GM10248 (cell line): ENCODE results near the gene PNLIPRP3.

Source experiments
- CTCF ChIA-PET: fragments of 300-600 bp; sonication (Branson Sonifier 250); formaldehyde crosslinking; extraction: SDS; loops from one replicate; lab custom pipeline; 2021; ENCODE audit warnings: antibody characterized with exemption; lab: Yijun Ruan, JAX
- POLR2A ChIA-PET: fragments of 350-650 bp; sonication (Branson Sonifier 250); formaldehyde crosslinking; extraction: SDS; loops from one replicate; lab custom pipeline; 2020; ENCODE audit warnings: antibody characterized with exemption; lab: Yijun Ruan, JAX
- DNase-seq: peaks from one replicate; pipeline ENCODE4 v3.0.0; 2012; ENCODE audit errors: extremely low spot score
- CTCF ChIP-seq: IDR thresholded peaks from 2 replicates; pipeline ENCODE4 v1.5.1; 2012; ENCODE audit warnings: mild to moderate bottlenecking, low read depth; ENCODE audit errors: extremely low read depth, missing control alignments, control extremely low read depth

Gene PNLIPRP3

GRCh38 chr10:116398224-116398623 lies 29.4 kb upstream of the PNLIPRP3 start:
- POLR2A ChIA-PET, result no interaction called here
- CTCF ChIA-PET, result interaction anchor here (1.7 kb wide), 1 partner anchor 13 kb away, joined by 3 read pairs; no protein-coding TSS in a partner anchor
- TF ChIP-seq CTCF, result no peak
- no peak for DNase-seq

GRCh38 chr10:116402858-116403257 lies 24.8 kb upstream of the PNLIPRP3 start:
- no peak for DNase-seq
- TF ChIP-seq CTCF, result no peak
- POLR2A ChIA-PET, result no interaction called here
- CTCF ChIA-PET, result no interaction called here

GRCh38 chr10:116403740-116404250 lies 23.9 kb upstream of the PNLIPRP3 start:
- DNase-seq, result no peak
- ChIA-PET CTCF (no interaction called here), POLR2A (no interaction called here)
- no peak for TF ChIP-seq CTCF

GRCh38 chr10:116408719-116409118 lies 18.9 kb upstream of the PNLIPRP3 start:
- ChIA-PET POLR2A (no interaction called here), CTCF (interaction anchor here (0.9 kb wide), 1 partner anchor 16 kb away, joined by 3 read pairs; no protein-coding TSS in a partner anchor)

GRCh38 chr10:116410351-116410750 lies 17.3 kb upstream of the PNLIPRP3 start:
- POLR2A ChIA-PET, result no interaction called here
- CTCF ChIA-PET, result interaction anchor here (1.2 kb wide), 1 partner anchor 12 kb away, joined by 3 read pairs; no protein-coding TSS in a partner anchor
- DNase-seq, result no peak
- no peak for TF ChIP-seq CTCF

More at GRCh38 chr10:116408719-116409118, 18.9 kb upstream of the PNLIPRP3 start:
- DNase-seq, result no peak
- no peak for TF ChIP-seq CTCF

- no peak for TF ChIP-seq CTCF
- no peak for DNase-seq
- ChIA-PET CTCF (interaction anchor here (0.6 kb wide), 1 partner anchor 26 kb away, joined by 3 read pairs; no protein-coding TSS in a partner anchor), POLR2A (no interaction called here)
These were observed 9.8 kb upstream of the PNLIPRP3 start for GRCh38 chr10:116417821-116418220.

GRCh38 chr10:116418389-116418788 lies 9.3 kb upstream of the PNLIPRP3 start:
- ChIA-PET POLR2A (no interaction called here), CTCF (no interaction called here)
- DNase-seq, result no peak
- TF ChIP-seq CTCF, result no peak
